Measurements from ENCODE around the gene IGF2BP3. TPM values are rescaled to one million over a fixed set of nuclear protein-coding genes. Genes with fewer than 3 reads are reported as not detected.

The IGF2BP3 gene
- total and polyA plus RNA-seq, 10 of the 15 experiments (the other 5 are each of a cell fraction or from before 2014, with no cell fraction given), result 4.6 to 61.2 (median 36.9) TPM

GRCh38 chr7:23373151-23374004 is 96.9 kb downstream of the IGF2BP3 start:
- peak; percentile 74 for ATAC-seq
- Histone ChIP-seq H3K27me3 (replicated peaks in 1 of 2; ENCODE audit: control insufficient read depth in 2 of 2, insufficient read depth in 2 of 2, low read length in 1 of 2) (no peaks in the 10 kb centered on the region), H3K9ac (ENCODE audit: control insufficient read depth, insufficient read depth, low read length) (no peak overlapping the region)
- TF ChIP-seq KAT2A (conservative IDR thresholded peaks at IDR 0.05; ENCODE audit: control insufficient read depth, low read depth, low read length), result no peak
- TF ChIP-seq IKZF2 (IDR thresholded peaks at IDR 0.05), result peak; percentile 84 to 90
- TF ChIP-seq PBX3 (IDR thresholded peaks at IDR 0.05; ENCODE audit: insufficient replicate concordance, low read depth, low read length), result peak; percentile 72
- no peak for TF ChIP-seq STAT3 (IDR thresholded peaks at IDR 0.05; ENCODE audit: low read depth, low read length)
- peak; percentile 78; the same call in 1 of the 2 replicates for TF ChIP-seq ZBED1 (IDR thresholded peaks at IDR 0.05; ENCODE audit: borderline replicate concordance)
- peak; percentile 98 for TF ChIP-seq FOXM1 (IDR thresholded peaks at IDR 0.05; ENCODE audit: low read depth, low read length)
- TF ChIP-seq TCF7 (IDR thresholded peaks at IDR 0.05; ENCODE audit: borderline replicate concordance), result peak; percentile 89
- TF ChIP-seq MTA2 (IDR thresholded peaks at IDR 0.05; ENCODE audit: low read depth), result peak; percentile 89
- TF ChIP-seq NR2C2 (IDR thresholded peaks at IDR 0.05; ENCODE audit: borderline replicate concordance, control insufficient read depth, insufficient read length, low read depth), result no peak
- TF ChIP-seq PAX5 (IDR thresholded peaks at IDR 0.05; ENCODE audit: borderline replicate concordance, low read depth, low read length), result peak; percentile 58; the same call in 1 of the 2 replicates
- TF ChIP-seq MXI1 (IDR thresholded peaks at IDR 0.05; ENCODE audit: low read depth, low read length), result peak; percentile 63; the same call in 1 of the 2 replicates
- peak; percentile 91 for TF ChIP-seq ATF7 (IDR thresholded peaks at IDR 0.05; ENCODE audit: low read depth)
- TF ChIP-seq ATF3 (IDR thresholded peaks at IDR 0.05; ENCODE audit: borderline replicate concordance, extremely low read depth, low read depth, low read length), result no peak
- no peak for TF ChIP-seq IRF3 (IDR thresholded peaks at IDR 0.05)
- TF ChIP-seq ZBTB4 (CRISPR knock-in tag; IDR thresholded peaks at IDR 0.05), result no peak
- peak; percentile 43; the same call in 1 of the 2 replicates for TF ChIP-seq GABPA (IDR thresholded peaks at IDR 0.05; ENCODE audit: low read depth)
- TF ChIP-seq RUNX3 (IDR thresholded peaks at IDR 0.05; ENCODE audit: low read length), result peak; percentile 99

More at GRCh38 chr7:23373151-23374004, 96.9 kb downstream of the IGF2BP3 start:
- peak overlapping the region; percentile 52 for H3K27ac ChIP-seq (ENCODE audit: control insufficient read depth, insufficient read depth)
- SMC1A ChIA-PET (ENCODE audit: uncharacterized antibody, unreplicated experiment), result interaction anchor here (0.7 to 2.6 kb wide), 11 partner anchors 9 to 166 kb away, joined by 3 to 13 read pairs (median 4); no protein-coding TSS in a partner anchor
- intact Hi-C loops (cut with micrococcal nuclease; ENCODE audit: unreplicated experiment) (loop anchor here (1.0 to 5.0 kb wide), 2 partner anchors 37 to 99 kb away; partner anchors contain the start of gene IGF2BP3), in situ Hi-C loops (cut with MboI) (no loop called here)
- H4K20me1 ChIP-seq (ENCODE audit: control insufficient read depth, insufficient read depth), result no peaks in the 10 kb centered on the region
- H2AFZ ChIP-seq (ENCODE audit: control insufficient read depth, low read depth, low read length), result no peak overlapping the region
- peaks cover 31% of the 10 kb centered on the region for H3K79me2 ChIP-seq (ENCODE audit: control insufficient read depth, insufficient read depth, low read length)
- peak overlapping the region; percentile 85 for H3K4me2 ChIP-seq (ENCODE audit: control insufficient read depth, insufficient read depth)
- H3K4me1 ChIP-seq (ENCODE audit: control insufficient read depth, insufficient read depth, low read length), result peaks cover 40% of the 10 kb centered on the region
- no TSS peak for BruUV-seq (replicated peaks)
- DNase-seq (ENCODE audit: low read depth, low spot score), result peak; percentile 76
- RAD21 ChIA-PET (ENCODE audit: unreplicated experiment), result interaction anchor here (0.8 to 1.7 kb wide), 4 partner anchors 15 to 159 kb away, joined by 3 to 4 read pairs (median 3); no protein-coding TSS in a partner anchor
- CTCF ChIA-PET, result interaction anchor here (0.7 to 3.6 kb wide), 4 partner anchors 15 to 57 kb away, joined by 3 to 21 read pairs (median 8); no protein-coding TSS in a partner anchor
- WGBS (ENCODE audit: insufficient coverage, insufficient replicate concordance, low lambda C conversion rate, missing lambda C conversion rate), result 0% methylated on average over 6 of the region's 6 CpGs
- peaks cover 0 to 2% of the 10 kb centered on the region in 2 experiments; a peak in 1 of 4 replicates for H3K36me3 ChIP-seq (ENCODE audit: control insufficient read depth in 2 of 2, insufficient read depth in 2 of 2, low read length in 1 of 2)
- H3K4me3 ChIP-seq, result peak overlapping the region; percentile 41; the same call in 1 of the 2 replicates
- POLR2A ChIA-PET, result interaction anchor here (0.7 to 1.5 kb wide), 4 partner anchors 10 to 167 kb away, joined by 3 to 4 read pairs (median 4); no protein-coding TSS in a partner anchor
- no peaks in the 10 kb centered on the region for H3K9me3 ChIP-seq (replicated peaks; ENCODE audit: control insufficient read depth, insufficient read depth, low read length)
- peak; percentile 52 for FAIRE-seq

Data from GM12878 (cell line).